SHP77 (cell line): ENCODE data around the gene ARHGAP9.
A peak's percentile ranks its signal among the peaks of the same experiment; 100 is the strongest.
"Not testable (repeated sequence)": the region's sequence is repeated elsewhere in the genome, so short reads cannot be mapped to it uniquely, and the experiment has no call there.

ENCODE experiments used
- DNase-seq, 2 experiments: peaks; one replicate each; lab custom pipeline; 2025; lab: John Stamatoyannopoulos, UW

The ARHGAP9 gene

GRCh38 chr12:57434517-57435223 is 45.0 kb downstream of the ARHGAP9 start, which contains the start of gene INHBC:
Gene INHBC (plus strand): TSS chr12:57434784. CDS start chr12:57434887, 103 bp downstream.
- no peak for DNase-seq

- no peak for DNase-seq
Measured at GRCh38 chr12:57433370-57433769, 46.3 kb downstream of the ARHGAP9 start.

- no peak for DNase-seq
Measured at GRCh38 chr12:57431654-57432188, 47.9 kb downstream of the ARHGAP9 start.

DNA sequence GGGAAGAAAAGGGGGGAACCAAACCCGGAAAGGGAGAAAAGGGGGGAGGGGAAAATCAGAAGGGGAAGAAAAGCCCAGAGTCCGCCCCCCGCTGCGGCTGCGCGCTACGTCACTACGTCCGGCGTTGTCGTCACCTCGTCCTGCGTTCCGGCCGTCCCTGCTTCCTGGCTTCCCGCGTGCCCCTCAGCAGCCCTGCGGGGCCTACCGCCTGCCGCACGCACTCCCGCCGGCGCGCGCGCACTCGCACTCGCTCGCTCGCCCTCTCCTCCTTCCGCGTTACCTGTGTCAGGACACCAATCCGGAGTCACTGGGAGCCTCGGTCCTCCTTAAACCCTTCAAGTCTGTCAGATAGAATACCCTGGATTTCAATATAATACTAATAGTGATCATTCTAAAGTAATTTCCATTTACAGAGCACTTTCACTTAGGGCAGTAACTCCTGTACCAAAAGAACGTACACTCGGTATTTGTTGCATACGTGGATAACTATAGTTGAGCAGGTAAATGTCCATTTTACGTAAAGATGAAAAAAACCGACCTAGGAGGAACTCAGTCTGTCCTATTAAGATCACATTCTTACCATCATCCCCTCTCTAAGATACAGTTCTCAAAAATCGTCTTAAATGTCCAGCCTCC is 48.6 kb downstream of the ARHGAP9 start, which contains the start of gene R3HDM2:
TSS of gene R3HDM2 (minus strand) at position 113 of the 636 bp plus-strand sequence. CDS start 120,615 bp downstream, outside the sequence.
- DNase-seq: peak; percentile 90 to 95

DNA sequence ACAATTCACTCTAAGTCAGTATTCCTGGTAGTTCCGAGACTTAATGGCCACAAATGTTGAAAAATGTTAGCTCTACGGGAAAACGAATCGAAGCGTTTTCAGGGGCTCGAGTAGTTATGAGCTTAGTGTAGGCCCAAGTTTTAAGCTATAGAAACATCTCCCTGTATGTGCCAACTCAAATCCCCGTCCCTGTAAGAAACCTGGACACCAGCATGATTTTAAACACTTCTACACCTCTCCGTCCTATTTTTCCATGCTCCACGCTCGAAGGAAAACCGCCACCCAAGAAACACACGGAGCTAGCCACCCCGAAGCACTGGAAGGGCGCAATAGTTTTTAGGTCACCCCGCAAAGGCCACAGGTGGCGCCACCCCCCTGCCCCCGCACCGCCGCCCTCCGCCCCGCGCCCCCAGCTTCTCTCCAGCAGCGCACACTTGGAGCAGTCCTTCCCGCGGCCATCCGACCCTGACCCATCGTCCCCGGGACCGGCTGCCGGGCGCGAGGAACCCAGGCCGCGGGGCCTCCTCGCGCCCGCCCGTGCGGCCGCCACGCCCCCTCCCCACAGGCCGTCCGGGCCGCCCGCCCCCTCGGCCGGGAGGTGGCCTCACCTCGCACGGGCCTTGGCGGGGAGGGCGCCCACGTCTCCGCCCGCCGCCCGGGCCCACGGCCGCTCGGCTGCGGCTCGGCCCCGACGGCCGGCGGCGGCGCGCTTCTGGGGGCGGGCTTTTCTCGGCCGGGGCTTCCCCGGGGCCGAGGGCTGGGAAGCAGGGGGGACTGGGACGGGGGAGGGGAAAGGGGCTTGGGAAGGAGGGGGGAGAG is 49.3 kb downstream of the ARHGAP9 start:
- DNase-seq: peak in 1 of 2 experiments; percentile 73

DNA sequence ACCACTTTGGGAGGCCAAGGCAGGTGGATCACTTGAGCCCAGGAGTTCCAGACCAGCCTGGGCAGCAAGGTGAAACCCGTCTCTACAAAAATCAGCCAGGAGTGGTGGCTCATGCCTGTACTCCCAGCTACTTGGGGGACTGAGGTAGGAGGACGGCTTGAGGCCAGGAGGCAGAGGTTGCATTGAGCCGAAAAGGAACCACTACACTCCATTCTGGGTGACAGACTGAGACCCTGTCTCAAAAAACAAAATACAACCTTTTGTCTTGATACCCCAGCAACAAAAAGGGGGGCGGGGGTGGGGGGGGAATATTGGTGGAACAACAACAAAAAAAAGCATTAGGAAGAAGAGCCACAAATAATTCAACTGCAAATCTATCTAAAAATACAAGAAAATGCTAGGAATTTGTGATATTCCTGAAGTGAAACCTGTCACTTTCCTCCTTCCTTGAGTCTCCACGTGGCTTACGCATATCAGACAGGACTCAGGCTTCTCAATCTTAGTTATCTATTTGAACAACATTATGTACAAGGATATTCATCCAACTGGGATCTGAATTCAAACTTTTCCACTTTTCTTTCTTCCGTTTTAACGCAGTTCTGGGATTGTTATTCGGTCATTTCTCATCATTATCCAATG is 50.1 kb downstream of the ARHGAP9 start:
- no peak for DNase-seq

GRCh38 chr12:57428965-57429364 is 50.7 kb downstream of the ARHGAP9 start:
- no peak for DNase-seq

DNA sequence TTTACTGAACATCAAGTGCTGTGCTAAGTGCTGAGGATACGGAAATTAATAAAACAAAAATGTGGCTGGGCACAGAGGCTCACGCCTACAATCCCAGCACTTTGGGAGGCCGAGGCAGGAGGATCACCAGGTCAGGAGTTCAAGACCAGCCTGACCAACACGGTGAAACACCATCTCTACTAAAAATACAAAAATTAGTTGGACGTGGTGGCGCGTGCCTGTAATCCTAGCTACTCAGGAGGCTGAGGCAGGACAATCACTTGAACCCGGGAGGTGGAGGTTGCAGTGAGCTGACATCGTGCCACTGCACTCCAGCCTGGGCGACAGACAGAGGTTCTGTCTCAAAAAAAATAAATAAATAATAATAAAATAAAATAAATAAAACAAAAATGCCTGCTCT is 52.7 kb downstream of the ARHGAP9 start:
- DNase-seq: not testable (repeated sequence)
